DND-41 (cell line): ENCODE measurements around the gene SERPINB2.

ENCODE experiments used
- EZH2 ChIP-seq: IDR thresholded peaks from 3 replicates; pipeline ENCODE4 v1.6.1; 2012; ENCODE audit warnings: borderline replicate concordance, low read depth, mild to moderate bottlenecking, moderate library complexity, low read length, inconsistent platforms; ENCODE audit not compliant: severe bottlenecking
- TF ChIP-seq, protein P1 (sequence below): IDR thresholded peaks from 2 replicates; pipeline ENCODE4 v1.5.1; 2012; ENCODE audit warnings: borderline replicate concordance, low read length, moderate library complexity, mild to moderate bottlenecking; ENCODE audit not compliant: poor library complexity, severe bottlenecking; ENCODE audit errors: extremely low read depth

DNA sequence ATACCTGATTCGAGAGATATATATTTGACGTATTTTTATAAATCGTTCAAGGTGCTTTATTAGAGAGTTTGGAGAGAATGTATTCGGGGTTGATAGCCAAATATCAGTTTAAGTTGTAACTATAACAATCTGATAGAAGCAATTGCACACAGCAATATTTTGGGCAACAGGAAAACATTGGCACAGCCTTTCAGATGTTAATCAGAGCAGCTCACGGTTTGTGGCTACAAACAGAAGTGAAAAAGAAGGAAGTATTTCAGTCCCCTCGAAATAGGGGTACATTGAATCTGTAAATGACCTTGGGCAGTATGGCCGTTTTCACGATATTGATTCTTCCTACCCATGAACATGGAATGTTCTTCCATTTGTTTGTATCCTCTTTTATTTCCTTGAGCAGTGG, 40.8 kb downstream of the SERPINB2 start:
- TF ChIP-seq, protein P1, sequence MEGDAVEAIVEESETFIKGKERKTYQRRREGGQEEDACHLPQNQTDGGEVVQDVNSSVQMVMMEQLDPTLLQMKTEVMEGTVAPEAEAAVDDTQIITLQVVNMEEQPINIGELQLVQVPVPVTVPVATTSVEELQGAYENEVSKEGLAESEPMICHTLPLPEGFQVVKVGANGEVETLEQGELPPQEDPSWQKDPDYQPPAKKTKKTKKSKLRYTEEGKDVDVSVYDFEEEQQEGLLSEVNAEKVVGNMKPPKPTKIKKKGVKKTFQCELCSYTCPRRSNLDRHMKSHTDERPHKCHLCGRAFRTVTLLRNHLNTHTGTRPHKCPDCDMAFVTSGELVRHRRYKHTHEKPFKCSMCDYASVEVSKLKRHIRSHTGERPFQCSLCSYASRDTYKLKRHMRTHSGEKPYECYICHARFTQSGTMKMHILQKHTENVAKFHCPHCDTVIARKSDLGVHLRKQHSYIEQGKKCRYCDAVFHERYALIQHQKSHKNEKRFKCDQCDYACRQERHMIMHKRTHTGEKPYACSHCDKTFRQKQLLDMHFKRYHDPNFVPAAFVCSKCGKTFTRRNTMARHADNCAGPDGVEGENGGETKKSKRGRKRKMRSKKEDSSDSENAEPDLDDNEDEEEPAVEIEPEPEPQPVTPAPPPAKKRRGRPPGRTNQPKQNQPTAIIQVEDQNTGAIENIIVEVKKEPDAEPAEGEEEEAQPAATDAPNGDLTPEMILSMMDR: no peak
- TF ChIP-seq EZH2: no peak
